Erythroblast (primary cell): Measurements from ENCODE around the gene EYS.

Experiments used
- GATA1 ChIP-seq: IDR thresholded peaks from 2 replicates; pipeline ENCODE4 v1.6.1; 2011; ENCODE audit warnings: low read depth, mild to moderate bottlenecking, control low read depth, low read length, moderate library complexity
- POLR2A ChIP-seq: IDR thresholded peaks from 2 replicates; pipeline ENCODE4 v1.6.1; 2011; ENCODE audit warnings: mild to moderate bottlenecking, low read length

GRCh38 chr6:64482631-64483030 is 1224.4 kb downstream of the EYS start:
- TF ChIP-seq POLR2A (no peak), GATA1 (no peak)
